Measurements from ENCODE around the gene WWTR1.

WWTR1 gene

GRCh38 chr3:149621218-149622005 is 36.4 kb downstream of the WWTR1 start:
- DNase-seq: no peak

GRCh38 chr3:149620291-149621020 is 37.4 kb downstream of the WWTR1 start:
- DNase-seq: no peak

- no peak for DNase-seq
These were observed 38.7 kb downstream of the WWTR1 start for GRCh38 chr3:149619136-149619535.

DNA sequence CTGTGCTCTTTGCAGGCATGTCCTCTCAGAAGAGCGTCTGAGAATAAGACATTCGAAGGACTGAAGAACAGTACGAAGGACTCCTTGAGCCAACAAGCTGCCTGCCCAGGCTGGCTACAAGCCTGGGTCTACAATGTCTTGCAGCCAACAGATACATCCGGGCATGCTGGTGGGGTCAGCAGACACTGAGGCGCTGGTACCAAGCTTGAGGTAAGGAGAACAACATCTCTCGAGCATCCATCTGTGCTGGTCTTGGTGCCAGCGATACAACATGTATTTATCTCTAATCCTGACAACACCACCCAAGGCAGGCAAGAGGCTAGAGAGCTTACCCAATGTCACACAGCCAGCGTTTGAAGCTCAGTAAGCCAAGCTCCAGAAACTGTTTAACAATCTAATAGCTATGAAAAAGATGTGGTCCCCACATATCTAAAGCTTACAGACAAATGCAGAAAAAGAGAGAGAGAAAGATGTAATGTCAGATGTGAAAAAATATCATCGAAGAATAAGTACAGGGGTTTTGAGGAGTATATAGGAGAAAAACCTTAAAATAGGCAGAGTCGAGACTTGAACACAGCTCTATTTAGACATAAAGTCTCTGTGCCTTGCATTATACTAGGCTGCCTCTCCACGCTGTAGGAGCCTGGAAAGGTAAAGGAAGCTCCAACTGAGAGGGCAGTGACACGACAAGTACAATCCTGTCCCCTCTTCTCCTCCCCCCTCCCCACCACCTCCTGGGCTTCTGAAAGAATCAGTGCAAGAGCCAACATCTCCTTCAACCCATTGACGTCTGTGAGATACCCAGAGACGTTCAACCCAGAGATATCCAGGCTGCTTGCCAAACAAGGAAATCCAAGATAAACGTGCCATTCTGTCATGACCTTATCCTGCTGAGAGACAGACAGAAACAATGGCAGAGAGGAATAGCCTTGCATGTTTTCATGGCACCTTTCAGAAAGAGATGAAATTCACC is 39.4 kb downstream of the WWTR1 start:
- no peak for DNase-seq

DNA sequence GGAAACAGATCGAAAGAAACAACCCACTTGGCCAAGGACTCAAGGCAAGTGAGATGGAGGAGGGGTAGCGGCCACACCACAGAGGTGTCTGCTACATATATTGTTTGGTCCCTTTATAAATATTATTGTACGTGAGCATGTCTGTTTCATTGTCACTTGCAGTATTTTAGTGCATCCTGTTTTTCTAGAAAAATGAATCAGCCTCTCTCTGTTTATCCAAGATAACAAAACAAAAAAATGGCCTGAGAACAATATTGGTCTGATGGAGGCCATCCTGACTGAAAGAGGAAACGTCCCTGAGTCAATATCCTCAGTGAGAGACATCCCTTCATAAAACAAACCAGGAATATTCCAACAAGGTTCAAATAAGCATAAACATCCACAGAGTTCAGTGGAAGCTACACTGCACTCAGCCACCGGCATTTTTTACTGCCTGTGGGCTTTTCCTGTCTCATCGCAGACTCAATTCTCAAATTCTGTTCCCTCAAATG is 42.0 kb downstream of the WWTR1 start:
- no peak for DNase-seq

- no peak for DNase-seq
These were observed 43.8 kb downstream of the WWTR1 start for GRCh38 chr3:149613988-149614387.

DNA sequence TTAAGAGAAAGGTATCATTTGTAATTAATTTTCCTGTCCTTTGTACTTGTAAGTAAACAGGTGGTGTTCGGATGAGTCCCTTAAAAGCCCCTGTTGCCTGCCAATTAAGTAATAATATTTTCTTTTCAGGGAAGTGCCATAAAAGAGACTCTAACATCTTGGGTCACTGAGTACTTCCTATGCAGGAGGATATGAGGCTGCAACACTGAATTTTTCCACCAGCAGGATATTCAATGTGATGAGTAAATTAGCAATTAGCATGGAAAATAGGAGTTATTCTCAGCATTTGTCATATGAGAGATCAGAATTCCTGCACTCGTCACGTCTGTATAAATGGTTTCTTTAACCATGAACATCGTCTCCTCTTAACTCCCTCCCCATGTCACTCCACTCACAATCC is 45.4 kb downstream of the WWTR1 start:
- no peak for DNase-seq

- DNase-seq: no peak
These were observed 46.7 kb downstream of the WWTR1 start for GRCh38 chr3:149611149-149611548.

DNA sequence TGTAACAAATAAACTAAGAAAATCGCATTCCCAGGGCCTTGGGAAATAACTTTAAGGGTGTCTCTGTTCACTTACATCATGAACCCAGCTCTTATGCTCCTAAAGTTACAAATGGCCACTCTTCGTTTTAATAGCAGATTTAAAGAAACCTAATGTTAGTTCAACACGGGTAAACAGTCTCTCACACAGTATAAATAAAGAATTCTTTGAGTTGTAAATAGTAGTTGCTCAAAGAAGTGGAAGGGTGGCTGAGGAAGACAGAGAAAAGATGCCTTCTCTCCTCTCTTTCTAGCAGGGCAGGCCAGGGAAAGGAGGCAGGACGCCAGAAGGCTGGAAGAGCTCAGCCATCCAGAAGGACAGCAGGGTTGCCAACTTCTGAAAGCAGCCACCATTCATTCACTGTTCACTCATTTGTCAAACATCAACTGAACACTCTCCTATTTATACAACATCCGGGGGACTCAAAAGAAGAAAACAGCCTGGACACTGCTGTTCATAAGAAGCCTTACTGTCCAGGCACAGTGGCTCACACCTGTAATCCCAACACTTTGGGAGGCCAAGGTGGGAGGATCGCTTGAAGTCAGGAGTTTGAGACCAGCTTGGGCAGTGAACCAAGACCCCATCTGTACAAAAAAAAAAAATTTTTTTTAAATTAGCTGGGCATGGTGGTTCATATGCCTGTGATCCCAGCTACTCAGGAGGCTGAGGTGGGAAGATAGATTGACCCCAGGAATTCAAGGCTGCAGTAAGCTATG is 47.3 kb downstream of the WWTR1 start:
- no peak for DNase-seq

- no peak for DNase-seq
These were observed 48.2 kb downstream of the WWTR1 start for GRCh38 chr3:149609595-149609994.

DNA sequence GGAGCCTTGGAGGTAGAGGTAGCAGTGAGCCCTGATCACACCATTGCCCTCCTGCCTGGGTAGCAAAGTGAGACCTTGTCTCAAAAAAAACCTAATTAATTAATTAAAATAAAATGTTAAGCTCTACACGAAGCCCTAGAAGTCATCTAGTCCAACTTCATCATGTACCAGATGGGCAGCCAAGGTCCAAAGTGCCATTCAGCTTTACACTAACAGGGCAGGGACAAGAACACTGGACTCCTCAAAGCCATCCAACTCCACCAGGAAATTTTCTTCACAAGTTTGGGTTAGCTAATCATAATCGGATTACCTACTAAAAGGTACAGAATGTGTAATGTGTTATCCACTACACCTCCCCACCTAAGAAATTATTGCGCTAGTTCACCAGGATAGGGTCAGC is 48.8 kb downstream of the WWTR1 start:
- no peak for DNase-seq

DNA sequence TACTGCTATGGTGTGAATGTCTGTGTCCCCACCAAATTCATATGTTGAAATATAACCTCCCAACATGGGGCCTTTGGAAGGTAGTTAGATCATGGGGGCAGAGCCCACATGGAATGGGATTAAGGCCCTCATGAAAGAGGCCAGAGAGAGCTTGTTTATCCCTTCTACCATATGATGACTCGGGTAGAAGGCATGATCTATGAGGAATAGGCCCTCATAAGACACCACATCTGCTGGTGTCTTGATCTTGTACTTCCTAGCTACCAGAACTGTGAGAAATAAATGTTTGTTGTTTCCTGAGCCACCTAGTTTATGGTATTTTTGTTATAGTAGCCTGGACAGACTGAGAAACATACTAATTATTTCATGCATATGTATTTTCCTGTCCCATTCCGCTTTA is 51.9 kb downstream of the WWTR1 start:
- no peak for DNase-seq

- DNase-seq: no peak
These were observed 53.5 kb downstream of the WWTR1 start for GRCh38 chr3:149604125-149604875.

GRCh38 chr3:149603126-149604074 is 54.4 kb downstream of the WWTR1 start:
- DNase-seq: no peak

DNA sequence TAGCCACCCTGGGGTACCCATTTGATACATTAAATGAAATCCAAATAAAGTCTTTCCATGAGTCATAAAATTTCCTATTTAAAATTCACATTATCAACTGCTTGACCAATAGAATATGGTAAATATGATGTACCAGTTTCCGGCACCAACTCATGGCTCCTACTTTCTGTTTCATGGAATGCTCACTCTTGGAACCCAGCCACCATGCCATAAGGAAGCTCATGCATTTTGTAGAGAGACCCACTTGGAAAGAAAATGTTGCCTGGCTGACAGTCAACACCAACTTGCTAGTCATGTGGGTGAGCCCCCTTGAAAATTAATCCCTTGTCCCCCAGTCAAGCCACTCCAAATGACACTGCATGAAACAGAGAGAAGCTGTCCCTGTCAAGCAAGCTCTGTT is 57.2 kb downstream of the WWTR1 start:
- DNase-seq: no peak

- DNase-seq: no peak
These were observed 58.6 kb downstream of the WWTR1 start for GRCh38 chr3:149599236-149599635.

- DNase-seq: no peak
These were observed 61.6 kb downstream of the WWTR1 start for GRCh38 chr3:149596134-149596770.

DNA sequence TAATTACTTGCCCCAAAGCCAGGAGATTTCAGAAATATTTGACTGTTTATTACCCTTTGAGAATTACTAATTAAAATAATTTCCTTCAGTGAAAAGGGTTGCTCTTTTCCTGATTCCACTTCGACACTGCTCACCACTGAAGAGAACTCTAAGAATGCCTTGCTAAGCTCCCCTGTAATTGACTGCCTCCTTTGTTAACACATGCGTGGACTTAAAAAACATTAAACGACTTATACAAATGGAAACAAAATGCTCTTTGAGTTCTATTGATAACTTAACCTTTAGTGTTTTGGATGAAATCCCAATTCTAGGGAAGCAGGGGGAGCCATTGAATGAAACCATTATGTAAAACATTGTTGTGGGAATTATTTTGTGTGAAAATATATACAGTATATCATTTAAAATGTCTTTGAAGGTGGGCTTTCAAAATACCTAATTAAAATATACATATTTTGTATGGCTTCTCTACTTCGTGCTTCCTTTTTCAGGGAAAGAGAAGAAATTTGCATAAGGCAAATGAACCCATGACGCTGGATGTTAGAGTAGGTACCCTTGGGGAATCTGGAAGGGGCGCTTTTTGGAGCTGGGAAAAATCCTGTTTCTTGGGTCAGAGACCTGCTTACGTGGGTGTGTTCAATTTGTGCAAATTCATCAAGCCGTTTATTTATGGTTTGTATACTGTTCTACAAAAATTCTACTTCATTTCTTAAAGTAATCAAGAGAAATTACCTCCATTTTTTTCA is 64.2 kb downstream of the WWTR1 start:
- no peak for DNase-seq

DNA sequence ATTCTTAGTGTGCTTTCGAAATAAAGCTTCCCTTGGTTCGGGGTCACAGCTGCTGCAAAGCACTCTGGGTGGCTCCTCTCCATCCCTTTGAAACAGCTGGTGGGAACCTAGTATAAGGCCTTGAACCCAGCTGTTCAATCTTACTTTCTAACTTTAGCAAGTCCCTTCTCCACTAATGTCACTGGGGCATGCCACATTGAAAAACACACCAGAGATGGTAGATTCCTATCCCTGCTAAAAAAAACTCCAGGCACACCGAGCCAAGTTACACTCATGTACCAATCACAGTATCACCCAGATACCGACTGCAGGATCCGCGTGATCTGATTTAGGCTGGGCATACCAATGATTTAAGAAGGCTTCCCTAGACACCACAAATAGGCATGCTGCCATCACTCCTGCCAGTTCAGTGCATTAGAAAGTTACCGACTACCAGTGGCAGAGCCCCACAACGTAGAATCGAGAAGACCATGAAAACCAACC is 65.0 kb downstream of the WWTR1 start:
- no peak for DNase-seq

Measured in NCI-H187 (cell line).